B cell (primary cell): ENCODE data around the gene ARL6IP5. TPM values are rescaled to one million over a fixed set of nuclear protein-coding genes. Genes with fewer than 3 reads are reported as not detected.

Source experiments
- ATAC-seq: fragments of 200-7000 bp; cut with Tn5 transposase; one replicate; pipeline ENCODE4 v1.10.0; 2021; ENCODE audit warnings: low read depth, mild to moderate bottlenecking, moderate number of reproducible peaks, moderate library complexity
- CTCF ChIA-PET: fragments of 350-600 bp; sonication (Branson Sonifier 250); formaldehyde crosslinking; loops from one replicate; lab custom pipeline; 2021; ENCODE audit warnings: antibody characterized with exemption, inconsistent platforms; lab: Charles Lee
- POLR2A ChIA-PET: fragments of 350-600 bp; sonication (Branson Sonifier 250); formaldehyde crosslinking; loops from one replicate; lab custom pipeline; 2021; ENCODE audit warnings: antibody characterized with exemption; lab: Charles Lee
- DNase-seq: peaks from one replicate; pipeline ENCODE4 v3.0.0; 2013
- H2AFZ ChIP-seq: 2 replicates; pipeline ENCODE4 v1.6.1; 2012; ENCODE audit warnings: mild to moderate bottlenecking, low read depth, low read length; ENCODE audit not compliant: insufficient read depth, poor library complexity, severe bottlenecking
- H3K27ac ChIP-seq, 2 donors: 1 replicate in 1 of 2; 2 replicates in 1 of 2; pipeline ENCODE4 v1.5.1; 2012 to 2013; ENCODE audit warnings: low read length in 2 of 2, mild to moderate bottlenecking in 2 of 2, moderate library complexity in 1 of 2
- H3K27me3 ChIP-seq, 4 experiments: fragments of 200-600 bp in 1 of 4; sonication (generic) in 1 of 4; replicated peaks in 1 of 4; 1 replicate in 2 of 4; 2 replicates in 2 of 4; pipeline versions ENCODE4 v1.6.1 to v1.7.0; 2013 to 2016; ENCODE audit warnings: low read length in 3 of 4, mild to moderate bottlenecking in 2 of 4, mixed read lengths in 1 of 4, moderate library complexity in 1 of 4; ENCODE audit not compliant: insufficient read depth in 4 of 4, control insufficient read depth in 3 of 4; ENCODE audit errors: control extremely low read depth in 1 of 4
- H3K36me3 ChIP-seq, 2 experiments: replicated peaks in 1 of 2; 1 replicate in 1 of 2; 2 replicates in 1 of 2; pipeline versions ENCODE4 v1.6.1 to v1.7.1; 2013; ENCODE audit warnings: low read length in 1 of 2; ENCODE audit not compliant: insufficient read depth in 2 of 2, control insufficient read depth in 1 of 2; ENCODE audit errors: control extremely low read depth in 1 of 2, extremely low read depth in 1 of 2
- H3K4me1 ChIP-seq, 2 donors: fragments of 200-600 bp in 1 of 2; sonication (generic) in 1 of 2; 1 replicate in 1 of 2; 2 replicates in 1 of 2; pipeline versions ENCODE4 v1.5.1 to v1.6.1; 2013 to 2017; ENCODE audit warnings: low read length in 2 of 2; ENCODE audit not compliant: control insufficient read depth in 2 of 2, insufficient read depth in 2 of 2
- H3K4me2 ChIP-seq: replicated peaks from 2 replicates; pipeline ENCODE3; 2012; ENCODE audit warnings: mild to moderate bottlenecking, low read depth, low read length; ENCODE audit not compliant: poor library complexity, severe bottlenecking
- H3K4me3 ChIP-seq, 5 experiments: fragments of 200-600 bp in 1 of 5; sonication (generic) in 1 of 5; 1 replicate in 3 of 5; 2 replicates in 2 of 5; pipeline versions ENCODE4 v1.5.1 to v1.7.0; 2011 to 2016; ENCODE audit warnings: low read length in 4 of 5, mild to moderate bottlenecking in 4 of 5, low read depth in 2 of 5, control low read depth in 1 of 5, moderate library complexity in 1 of 5; ENCODE audit not compliant: insufficient read depth in 1 of 5; ENCODE audit errors: control extremely low read depth in 1 of 5, extremely low read depth in 1 of 5
- H3K79me2 ChIP-seq: fragments of 200-600 bp; sonication (generic); one replicate; pipeline ENCODE4 v1.6.0; 2016; ENCODE audit warnings: low read length; ENCODE audit not compliant: control insufficient read depth, insufficient read depth
- H3K9ac ChIP-seq: fragments of 200-600 bp; sonication (generic); 2 replicates; pipeline ENCODE4 v1.6.1; 2017; ENCODE audit warnings: mild to moderate bottlenecking, low read length, moderate library complexity
- H3K9me3 ChIP-seq, 3 donors: one replicate each; pipeline versions ENCODE4 v1.6.1 to v1.7.1; 2013; ENCODE audit warnings: low read length in 2 of 3; ENCODE audit not compliant: control insufficient read depth in 2 of 3, insufficient read depth in 1 of 3; ENCODE audit errors: control extremely low read depth in 1 of 3
- H4K20me1 ChIP-seq: 2 replicates; pipeline ENCODE4 v1.6.0; 2012; ENCODE audit warnings: mild to moderate bottlenecking, low read length; ENCODE audit not compliant: insufficient read depth, control insufficient read depth, poor library complexity, severe bottlenecking
- H3K27ac Mint-ChIP-seq: one replicate; pipeline ENCODE4 v1.8.0; 2021; ENCODE audit warnings: mixed read lengths
- H3K27me3 Mint-ChIP-seq: one replicate; pipeline ENCODE4 v1.8.0; 2021; ENCODE audit warnings: mixed read lengths
- H3K4me1 Mint-ChIP-seq: one replicate; pipeline ENCODE4 v1.8.0; 2021; ENCODE audit warnings: mixed read lengths
- H3K4me3 Mint-ChIP-seq: one replicate; pipeline ENCODE4 v1.8.0; 2021; ENCODE audit warnings: mixed read lengths
- H3K9me3 Mint-ChIP-seq: one replicate; pipeline ENCODE4 v1.8.0; 2022; ENCODE audit warnings: mixed read lengths; ENCODE audit not compliant: insufficient read depth
- EZH2 ChIP-seq: IDR thresholded peaks from 2 replicates; pipeline ENCODE4 v1.6.1; 2012; ENCODE audit warnings: borderline replicate concordance, low read depth, mild to moderate bottlenecking, moderate library complexity, low read length; ENCODE audit not compliant: insufficient read depth, poor library complexity, severe bottlenecking
- WGBS: methylation state at CpG from one replicate; pipeline ENCODE4 v1.1.5; 2013; ENCODE audit warnings: missing lambda C conversion rate; ENCODE audit not compliant: insufficient coverage; 5-methylcytosine and 5-hydroxymethylcytosine counted together
- intact Hi-C: fragments of 100-400 bp; cut with micrococcal nuclease; formaldehyde crosslinking; loops from one replicate; pipeline ENCODE4 v1.10.0; 2022
- polyA plus RNA-seq: library from polyadenylated mRNA; depleted of rRNA; stranded (reverse); fragments of >200 nt; gene quantifications from 2 replicates; pipeline ENCODE4 v1.2.3, GENCODE V29; 2012
- total RNA-seq, 2 donors: library from RNA; stranded (reverse); fragments of 120-200 nt in 1 of 2; gene quantifications; 1 replicate in 1 of 2; 2 replicates in 1 of 2; pipeline versions ENCODE4 v1.2.3 to v1.2.4, GENCODE V29; 2013 to 2022
- TF ChIP-seq, protein P1 (sequence below): fragments of 200-600 bp; IDR thresholded peaks from one replicate; pipeline ENCODE4 v1.8.0; 2022; ENCODE audit warnings: antibody characterized with exemption, mild to moderate bottlenecking

Gene ARL6IP5
- total and polyA plus RNA-seq, 2 donors (not counting 1 experiment from before 2014, with no cell fraction given), result 39.5 to 89.1 TPM

DNA sequence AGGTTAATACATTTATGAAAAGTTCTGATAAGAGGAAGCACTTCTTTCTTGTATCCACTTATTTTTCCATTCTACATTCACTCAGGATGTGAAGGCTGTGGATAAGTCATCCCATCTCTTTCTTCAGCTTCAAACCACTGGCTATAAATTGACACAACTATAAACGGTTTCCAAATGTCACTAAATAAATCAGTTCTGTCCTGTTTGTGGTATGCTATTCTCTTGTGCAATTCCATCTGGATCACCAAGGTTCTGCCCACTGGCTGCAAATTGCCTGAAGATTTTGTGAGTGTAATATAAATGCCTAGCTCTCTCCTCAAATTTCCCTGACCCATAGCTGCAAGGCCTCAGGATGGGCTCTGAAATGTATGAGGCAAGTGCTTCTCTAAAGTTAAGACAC, 44.8 kb downstream of the ARL6IP5 start:
- H3K4me3 Mint-ChIP-seq, result no peak overlapping the region
- H3K79me2 ChIP-seq, result no peaks in the 10 kb centered on the region
- H4K20me1 ChIP-seq, result no peaks in the 10 kb centered on the region
- H3K4me1 Mint-ChIP-seq, result no peaks in the 10 kb centered on the region
- no peaks in the 10 kb centered on the region for H3K9me3 Mint-ChIP-seq
- peaks cover 12% of the 10 kb centered on the region for H3K27me3 Mint-ChIP-seq
- intact Hi-C loops, result no loop called here
- H3K4me3 ChIP-seq, result no peak overlapping the region
- no peaks in the 10 kb centered on the region for H3K36me3 ChIP-seq
- WGBS, result no CpG with 5 or more reads among the region's 1 CpG
- POLR2A ChIA-PET, result no interaction called here
- no peak overlapping the region for H3K4me2 ChIP-seq
- no peak overlapping the region for H3K27ac ChIP-seq
- H3K9ac ChIP-seq, result no peak overlapping the region
- no peak for ATAC-seq
- H3K4me1 ChIP-seq, result no peaks in the 10 kb centered on the region
- H2AFZ ChIP-seq, result no peak overlapping the region
- no peak for TF ChIP-seq EZH2
- TF ChIP-seq, protein P1, sequence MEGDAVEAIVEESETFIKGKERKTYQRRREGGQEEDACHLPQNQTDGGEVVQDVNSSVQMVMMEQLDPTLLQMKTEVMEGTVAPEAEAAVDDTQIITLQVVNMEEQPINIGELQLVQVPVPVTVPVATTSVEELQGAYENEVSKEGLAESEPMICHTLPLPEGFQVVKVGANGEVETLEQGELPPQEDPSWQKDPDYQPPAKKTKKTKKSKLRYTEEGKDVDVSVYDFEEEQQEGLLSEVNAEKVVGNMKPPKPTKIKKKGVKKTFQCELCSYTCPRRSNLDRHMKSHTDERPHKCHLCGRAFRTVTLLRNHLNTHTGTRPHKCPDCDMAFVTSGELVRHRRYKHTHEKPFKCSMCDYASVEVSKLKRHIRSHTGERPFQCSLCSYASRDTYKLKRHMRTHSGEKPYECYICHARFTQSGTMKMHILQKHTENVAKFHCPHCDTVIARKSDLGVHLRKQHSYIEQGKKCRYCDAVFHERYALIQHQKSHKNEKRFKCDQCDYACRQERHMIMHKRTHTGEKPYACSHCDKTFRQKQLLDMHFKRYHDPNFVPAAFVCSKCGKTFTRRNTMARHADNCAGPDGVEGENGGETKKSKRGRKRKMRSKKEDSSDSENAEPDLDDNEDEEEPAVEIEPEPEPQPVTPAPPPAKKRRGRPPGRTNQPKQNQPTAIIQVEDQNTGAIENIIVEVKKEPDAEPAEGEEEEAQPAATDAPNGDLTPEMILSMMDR, result no peak
- no peak for DNase-seq
- H3K27ac Mint-ChIP-seq, result no peak overlapping the region
- CTCF ChIA-PET, result interaction anchor here (1.1 kb wide), 1 partner anchor 8 kb away, joined by 4 read pairs; no protein-coding TSS in a partner anchor
- H3K9me3 ChIP-seq, result no peaks in the 10 kb centered on the region
- H3K27me3 ChIP-seq, result no peaks in the 10 kb centered on the region

DNA sequence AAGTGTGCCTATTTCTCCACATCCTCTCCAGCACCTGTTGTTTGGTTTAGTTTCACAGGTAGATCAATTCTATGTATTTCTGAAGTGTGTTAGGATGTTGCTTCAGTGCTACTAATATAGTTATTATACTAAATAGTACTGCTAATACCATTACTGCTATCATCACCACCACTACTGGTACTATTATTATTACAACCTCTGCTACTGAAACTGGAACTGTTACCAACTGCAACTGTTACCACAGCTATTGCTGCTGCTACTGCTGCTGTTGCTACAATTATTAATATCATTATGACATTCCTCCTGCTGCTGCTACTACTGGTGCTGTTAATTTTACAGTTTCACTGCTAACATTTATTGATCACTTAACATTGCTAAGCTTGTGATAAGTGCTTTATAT, 46.0 kb downstream of the ARL6IP5 start:
- ChIA-PET CTCF (interaction anchor here (1.9 kb wide), 1 partner anchor 30 kb away, joined by 5 read pairs; no protein-coding TSS in a partner anchor), POLR2A (no interaction called here)
- Histone ChIP-seq H4K20me1 (no peaks in the 10 kb centered on the region), H3K4me2 (no peak overlapping the region), H3K4me3 (no peak overlapping the region), H3K9ac (no peak overlapping the region), H3K27me3 (no peaks in the 10 kb centered on the region), H3K79me2 (no peaks in the 10 kb centered on the region), H2AFZ (no peak overlapping the region), H3K36me3 (no peaks in the 10 kb centered on the region), H3K4me1 (no peaks in the 10 kb centered on the region), H3K27ac (no peak overlapping the region), H3K9me3 (no peaks in the 10 kb centered on the region)
- peaks cover 16% of the 10 kb centered on the region for H3K27me3 Mint-ChIP-seq
- ATAC-seq (no peak), DNase-seq (no peak)
- no peak overlapping the region for H3K27ac Mint-ChIP-seq
- H3K9me3 Mint-ChIP-seq, result no peaks in the 10 kb centered on the region
- no peaks in the 10 kb centered on the region for H3K4me1 Mint-ChIP-seq
- no peak overlapping the region for H3K4me3 Mint-ChIP-seq
- TF ChIP-seq EZH2, result no peak
- TF ChIP-seq, protein P1, result no peak
- intact Hi-C loops, result no loop called here
